Activated CD8-positive, alpha-beta T cell treated with anti-CD3 and anti-CD28 coated beads, Interleukin-2, amount 10 ng/mL, durations not matched to agents 7 days and 5 days (primary cell): ENCODE measurements around the gene DLG2. TPM values are rescaled to one million over a fixed set of nuclear protein-coding genes. Genes with fewer than 3 reads are reported as not detected.

Experiments used
- ATAC-seq: fragments of 150-1000 bp; cut with Tn5 transposase; one replicate; pipeline ENCODE4 v1.10.0; 2021; ENCODE audit warnings: moderate library complexity
- CTCF ChIA-PET: fragments of 350-600 bp; sonication (Branson Sonifier 250); formaldehyde crosslinking; loops from one replicate; lab custom pipeline; 2021; ENCODE audit warnings: antibody characterized with exemption; lab: Charles Lee
- POLR2A ChIA-PET: fragments of 350-600 bp; sonication (Branson Sonifier 250); formaldehyde crosslinking; loops from one replicate; lab custom pipeline; 2021; ENCODE audit warnings: antibody characterized with exemption; lab: Charles Lee
- DNase-seq: peaks from one replicate; pipeline ENCODE4 v3.0.0-alpha.2; 2020
- H3K27ac Mint-ChIP-seq: one replicate; pipeline ENCODE4 v1.8.0; 2021; ENCODE audit warnings: mild to moderate bottlenecking, mixed read lengths
- H3K27me3 Mint-ChIP-seq: one replicate; pipeline ENCODE4 v1.8.0; 2021; ENCODE audit warnings: low read depth, mixed read lengths
- H3K36me3 Mint-ChIP-seq: one replicate; pipeline ENCODE4 v1.8.0; 2021; ENCODE audit warnings: low read depth, mixed read lengths
- H3K4me1 Mint-ChIP-seq: one replicate; pipeline ENCODE4 v1.8.0; 2021; ENCODE audit warnings: low read depth, mixed read lengths
- H3K4me3 Mint-ChIP-seq: one replicate; pipeline ENCODE4 v1.8.0; 2021; ENCODE audit warnings: mild to moderate bottlenecking, mixed read lengths
- H3K9me3 Mint-ChIP-seq: one replicate; pipeline ENCODE4 v1.8.0; 2022; ENCODE audit warnings: mixed read lengths; ENCODE audit not compliant: insufficient read depth
- total RNA-seq, 2 experiments: library from RNA; stranded (reverse); gene quantifications; one replicate each; pipeline ENCODE4 v1.2.3, GENCODE V29; 2021

The DLG2 gene
- total RNA-seq, 2 experiments from 2014 or later = 1.3 to 1.6 TPM

DNA sequence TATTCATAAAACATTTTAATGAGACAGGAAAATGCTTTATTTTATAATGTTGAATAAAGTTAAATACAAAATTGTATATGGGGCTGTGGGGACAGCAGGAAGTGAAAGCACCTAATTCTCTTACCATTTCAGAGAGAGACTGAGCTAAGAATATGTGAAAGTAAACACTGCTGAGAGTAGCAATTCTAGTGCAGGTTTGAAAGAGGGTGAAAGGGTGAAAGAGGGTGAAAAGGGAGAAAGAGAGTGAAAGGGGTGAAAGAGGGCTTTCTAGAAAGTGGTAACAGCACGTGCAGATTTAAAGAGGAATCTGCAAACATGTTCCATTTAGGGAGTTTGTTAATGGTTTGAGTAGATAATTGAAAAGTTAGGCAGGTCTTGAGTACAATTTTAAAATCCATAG, 1689.0 kb downstream of the DLG2 start:
- Mint-ChIP-seq H3K9me3 (peaks cover 11% of the 10 kb centered on the region), H3K36me3 (no peaks in the 10 kb centered on the region), H3K4me3 (no peak overlapping the region), H3K27ac (no peak overlapping the region), H3K4me1 (no peaks in the 10 kb centered on the region), H3K27me3 (no peaks in the 10 kb centered on the region)
- CTCF ChIA-PET = no interaction called here
- POLR2A ChIA-PET = no interaction called here
- ATAC-seq (no peak), DNase-seq (no peak)

DNA sequence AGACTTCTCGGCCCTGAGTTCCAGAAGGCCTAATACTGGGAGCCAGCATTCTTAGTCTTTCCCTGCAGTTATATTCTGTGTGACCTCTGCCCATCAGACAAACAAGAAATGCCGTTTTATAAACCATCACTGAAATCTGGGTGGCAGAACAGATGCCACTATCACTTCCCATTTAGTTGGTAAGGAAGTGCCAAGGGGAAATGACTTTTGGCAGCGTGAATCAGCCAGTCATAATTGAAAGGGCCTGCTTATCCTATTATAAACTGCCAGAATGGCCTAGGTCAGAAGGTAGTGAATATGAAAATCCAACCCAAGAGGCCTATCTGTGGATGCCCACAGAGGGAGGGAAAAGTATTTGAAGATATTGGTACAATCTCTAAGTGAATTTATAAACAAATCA, 1694.1 kb downstream of the DLG2 start:
- Mint-ChIP-seq H3K4me3 (no peak overlapping the region), H3K36me3 (no peaks in the 10 kb centered on the region), H3K4me1 (no peaks in the 10 kb centered on the region), H3K9me3 (peaks cover 7% of the 10 kb centered on the region), H3K27me3 (no peaks in the 10 kb centered on the region), H3K27ac (no peak overlapping the region)
- ChIA-PET POLR2A (no interaction called here), CTCF (no interaction called here)
- no peak for ATAC-seq
- no peak for DNase-seq

DNA sequence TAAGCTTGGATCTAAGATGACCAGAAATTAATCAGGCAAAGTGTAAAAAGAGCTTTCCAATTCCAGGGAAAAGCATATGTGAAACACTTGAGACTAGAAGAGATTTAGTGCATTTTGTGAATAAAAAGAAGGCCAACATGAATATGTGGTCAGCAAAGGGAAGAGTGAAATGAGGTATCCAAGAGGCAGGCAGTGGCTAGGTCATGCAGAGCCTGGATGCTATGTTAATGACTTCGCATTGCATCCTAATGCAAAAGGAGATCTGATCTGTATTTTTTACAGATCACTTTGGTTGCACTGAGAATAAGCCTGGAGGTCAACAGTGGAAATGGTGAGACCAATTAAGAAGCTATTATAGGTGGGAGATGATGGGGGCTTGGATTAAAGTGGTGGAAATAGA, 1699.7 kb downstream of the DLG2 start:
- Mint-ChIP-seq H3K36me3 (no peaks in the 10 kb centered on the region), H3K4me3 (no peak overlapping the region), H3K4me1 (no peaks in the 10 kb centered on the region), H3K27ac (no peak overlapping the region), H3K9me3 (no peaks in the 10 kb centered on the region), H3K27me3 (no peaks in the 10 kb centered on the region)
- ATAC-seq = no peak
- ChIA-PET CTCF (interaction anchor here (1.0 kb wide), 1 partner anchor 112 kb away, joined by 3 read pairs; no protein-coding TSS in a partner anchor), POLR2A (no interaction called here)
- DNase-seq = no peak

DNA sequence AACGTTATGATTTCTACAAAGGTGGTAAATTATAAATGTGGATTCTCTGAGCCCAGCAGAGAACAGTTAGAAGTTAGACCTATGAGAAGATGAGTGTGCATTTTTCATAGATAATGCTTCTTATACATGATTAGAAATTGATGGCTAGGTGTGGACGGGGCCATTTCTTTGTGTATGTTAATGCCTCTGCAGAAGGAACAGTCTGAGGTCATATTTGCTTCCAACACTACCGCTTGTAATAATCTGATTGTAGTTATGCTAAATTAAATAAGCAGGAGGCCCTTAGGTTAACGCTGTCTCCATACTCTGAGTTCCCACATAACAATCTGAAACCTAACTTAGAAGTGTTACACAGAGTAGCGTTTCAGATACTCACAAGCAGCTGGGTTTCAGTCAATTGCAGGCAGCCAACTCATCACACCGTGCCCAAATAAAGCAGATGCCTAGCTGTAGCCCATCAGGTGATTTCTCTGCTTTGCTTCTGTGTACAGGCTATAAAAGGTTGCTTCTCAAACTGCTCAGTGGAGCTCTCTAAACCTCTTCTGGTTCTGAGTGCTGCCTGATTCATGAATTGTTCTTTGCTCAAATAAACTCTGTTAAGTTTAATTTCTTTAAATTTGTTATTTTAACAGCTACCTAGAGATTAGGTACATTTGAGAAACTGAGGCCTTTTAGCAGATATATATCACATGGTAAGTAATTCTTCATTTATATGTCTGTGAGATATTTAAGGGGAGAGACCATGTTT, 1702.2 kb downstream of the DLG2 start:
- H3K4me1 Mint-ChIP-seq = no peaks in the 10 kb centered on the region
- no peaks in the 10 kb centered on the region for H3K9me3 Mint-ChIP-seq
- no peak overlapping the region for H3K27ac Mint-ChIP-seq
- ATAC-seq = no peak
- no peaks in the 10 kb centered on the region for H3K36me3 Mint-ChIP-seq
- H3K4me3 Mint-ChIP-seq = no peak overlapping the region
- ChIA-PET POLR2A (no interaction called here), CTCF (no interaction called here)
- H3K27me3 Mint-ChIP-seq = no peaks in the 10 kb centered on the region
- DNase-seq = no peak

DNA sequence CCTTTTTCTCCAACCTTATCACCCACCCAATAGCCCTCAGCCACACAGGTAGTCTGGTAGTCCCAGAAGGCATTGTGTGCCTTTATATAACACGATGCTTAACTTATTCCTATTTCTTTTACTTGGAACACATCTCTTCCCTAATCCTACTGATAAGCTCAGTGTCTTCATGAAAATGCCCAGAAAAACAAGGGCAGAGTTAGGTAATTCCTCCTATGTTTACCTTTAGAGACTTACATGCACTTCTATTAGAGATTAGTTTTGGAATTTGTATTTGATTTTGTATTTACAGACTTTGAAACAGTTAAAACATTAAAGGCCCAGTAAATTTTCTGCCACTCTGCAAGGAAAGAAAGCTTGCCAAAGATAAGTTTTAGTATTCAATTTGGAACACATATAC, 1703.2 kb downstream of the DLG2 start:
- H3K4me3 Mint-ChIP-seq = no peak overlapping the region
- DNase-seq = no peak
- no peak overlapping the region for H3K27ac Mint-ChIP-seq
- no peak for ATAC-seq
- no peaks in the 10 kb centered on the region for H3K36me3 Mint-ChIP-seq
- H3K27me3 Mint-ChIP-seq = no peaks in the 10 kb centered on the region
- CTCF ChIA-PET = no interaction called here
- H3K4me1 Mint-ChIP-seq = no peaks in the 10 kb centered on the region
- POLR2A ChIA-PET = no interaction called here
- H3K9me3 Mint-ChIP-seq = no peaks in the 10 kb centered on the region

DNA sequence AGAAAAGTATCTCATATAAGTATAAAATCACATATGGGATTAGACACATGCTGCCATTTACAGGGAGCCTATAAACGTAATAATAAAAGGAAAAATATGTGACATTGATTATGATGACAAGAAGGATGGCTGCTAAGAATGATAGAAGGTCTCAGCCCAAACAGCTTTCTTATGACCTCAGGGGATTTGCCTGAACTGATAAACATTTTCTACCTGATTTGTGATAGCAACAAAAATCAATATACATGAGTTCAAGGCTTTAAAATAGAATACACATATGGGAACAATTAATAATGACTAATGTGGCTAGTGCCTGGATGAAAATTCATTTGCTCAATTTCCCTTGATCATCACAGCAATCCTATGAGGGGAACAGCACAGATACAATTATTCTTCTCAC, 1704.2 kb downstream of the DLG2 start:
- Mint-ChIP-seq H3K27me3 (no peaks in the 10 kb centered on the region), H3K4me1 (no peaks in the 10 kb centered on the region), H3K9me3 (no peaks in the 10 kb centered on the region), H3K36me3 (no peaks in the 10 kb centered on the region), H3K4me3 (no peak overlapping the region), H3K27ac (no peak overlapping the region)
- DNase-seq (no peak), ATAC-seq (no peak)
- ChIA-PET CTCF (no interaction called here), POLR2A (no interaction called here)

DNA sequence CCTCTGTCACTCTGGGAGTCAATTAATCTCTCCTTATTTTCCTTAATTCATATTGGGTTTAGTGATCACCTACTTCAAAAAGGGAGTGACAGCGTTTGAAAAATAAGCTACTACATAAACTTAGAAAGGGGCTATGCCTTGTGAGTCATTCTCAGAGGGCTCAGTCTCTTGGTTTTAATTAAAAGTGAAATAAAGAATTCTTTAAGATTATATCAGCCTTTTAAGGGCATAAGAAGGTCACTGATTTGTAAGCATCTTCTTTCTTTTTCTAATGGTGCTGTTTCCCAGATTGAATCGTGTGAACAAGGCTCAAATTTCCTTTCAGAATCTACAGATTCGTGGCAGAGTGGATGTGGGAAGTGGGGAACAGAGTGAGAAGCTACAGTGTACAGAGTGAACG, 1704.8 kb downstream of the DLG2 start:
- Mint-ChIP-seq H3K27ac (no peak overlapping the region), H3K4me1 (no peaks in the 10 kb centered on the region)
- POLR2A ChIA-PET = no interaction called here

DNA sequence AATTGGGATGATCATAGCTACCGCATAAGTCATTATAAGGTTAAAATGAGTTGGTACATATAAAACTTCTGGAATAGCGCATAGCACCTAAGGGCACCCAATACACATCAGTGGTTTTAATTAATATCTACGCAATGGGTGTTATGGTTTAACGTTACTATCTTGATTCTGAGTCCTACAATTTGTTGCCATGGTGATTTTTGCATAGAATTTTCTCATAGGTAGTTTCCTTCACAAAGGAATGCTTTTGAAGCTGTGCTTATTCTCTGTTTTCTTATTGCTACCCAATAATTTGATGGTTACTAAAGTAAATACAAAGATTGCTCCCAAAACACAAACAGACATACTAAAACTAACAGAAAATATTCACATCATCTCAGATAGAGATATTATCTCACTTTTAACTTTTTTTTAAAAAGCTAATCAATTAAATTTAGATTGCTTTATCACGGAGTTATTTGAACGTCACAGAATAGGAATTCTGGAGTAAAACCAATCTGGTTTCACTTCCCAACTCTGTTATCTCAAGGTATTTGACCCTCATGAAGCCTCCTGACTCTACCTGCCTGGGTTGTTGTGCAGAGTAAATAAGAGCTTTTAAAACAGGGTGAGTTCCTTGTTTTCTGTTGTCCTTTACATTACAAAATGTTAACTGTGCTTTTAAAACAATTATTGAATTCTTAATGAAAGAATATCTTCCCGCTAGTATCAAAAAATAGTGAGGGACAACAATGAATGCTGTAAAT, 1705.5 kb downstream of the DLG2 start:
- Mint-ChIP-seq H3K27ac (no peak overlapping the region), H3K4me1 (no peaks in the 10 kb centered on the region), H3K9me3 (no peaks in the 10 kb centered on the region), H3K27me3 (no peaks in the 10 kb centered on the region), H3K36me3 (no peaks in the 10 kb centered on the region), H3K4me3 (no peak overlapping the region)
- DNase-seq (no peak), ATAC-seq (no peak)
- ChIA-PET POLR2A (no interaction called here), CTCF (no interaction called here)

More for the DNA sequence above, 1704.8 kb downstream of the DLG2 start:
- ATAC-seq (no peak), DNase-seq (no peak)
- Mint-ChIP-seq H3K27me3 (no peaks in the 10 kb centered on the region), H3K9me3 (no peaks in the 10 kb centered on the region), H3K4me3 (no peak overlapping the region), H3K36me3 (no peaks in the 10 kb centered on the region)
- CTCF ChIA-PET = no interaction called here

DNA sequence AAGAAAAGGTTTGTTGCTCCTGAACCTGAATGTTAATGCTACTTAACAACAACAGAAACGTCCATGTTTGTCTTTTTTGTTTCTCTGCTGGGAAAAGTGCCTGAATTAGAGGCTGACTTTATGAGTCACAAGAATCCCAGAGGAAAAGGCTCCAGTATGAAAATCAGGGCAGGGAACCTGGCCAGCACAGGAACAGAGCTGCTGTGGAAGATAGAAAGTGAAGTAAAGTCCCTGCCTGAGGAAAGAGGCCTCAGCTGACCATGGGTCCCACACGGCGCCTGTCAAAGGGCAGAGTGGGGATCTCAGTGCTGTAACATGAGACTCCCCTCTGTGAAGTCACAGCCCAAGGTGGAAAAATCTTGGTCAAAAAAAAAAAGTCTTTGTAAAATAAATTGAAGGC, 1708.7 kb downstream of the DLG2 start:
- Mint-ChIP-seq H3K4me1 (no peaks in the 10 kb centered on the region), H3K36me3 (no peaks in the 10 kb centered on the region), H3K9me3 (no peaks in the 10 kb centered on the region), H3K27me3 (no peaks in the 10 kb centered on the region), H3K27ac (no peak overlapping the region), H3K4me3 (no peak overlapping the region)
- ChIA-PET CTCF (no interaction called here), POLR2A (no interaction called here)
- no peak for DNase-seq
- no peak for ATAC-seq

DNA sequence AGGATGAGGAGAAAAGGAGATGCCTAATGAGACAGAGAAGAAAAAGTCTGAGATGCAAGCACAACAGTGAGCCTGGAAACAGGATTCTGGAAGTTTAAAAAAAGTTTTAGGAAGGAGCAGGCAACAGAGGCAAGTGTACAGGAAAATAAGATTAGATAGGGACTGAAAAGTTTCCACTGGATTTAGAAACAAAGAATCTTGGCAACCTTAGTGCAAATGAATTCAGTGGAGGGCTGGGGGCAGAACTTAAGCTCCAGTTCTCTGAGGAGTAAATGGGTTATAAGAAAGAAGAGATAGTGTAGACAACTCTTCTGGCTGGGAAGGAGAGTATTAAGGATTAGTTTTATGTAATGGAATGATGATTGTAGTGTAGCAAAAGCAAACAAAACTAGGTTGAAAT, 1712.1 kb downstream of the DLG2 start:
- POLR2A ChIA-PET = no interaction called here
- no peaks in the 10 kb centered on the region for H3K9me3 Mint-ChIP-seq
- H3K4me1 Mint-ChIP-seq = no peaks in the 10 kb centered on the region
- no peaks in the 10 kb centered on the region for H3K36me3 Mint-ChIP-seq
- ATAC-seq (no peak), DNase-seq (no peak)
- no peak overlapping the region for H3K27ac Mint-ChIP-seq
- no peak overlapping the region for H3K4me3 Mint-ChIP-seq
- no peaks in the 10 kb centered on the region for H3K27me3 Mint-ChIP-seq
- CTCF ChIA-PET = no interaction called here

DNA sequence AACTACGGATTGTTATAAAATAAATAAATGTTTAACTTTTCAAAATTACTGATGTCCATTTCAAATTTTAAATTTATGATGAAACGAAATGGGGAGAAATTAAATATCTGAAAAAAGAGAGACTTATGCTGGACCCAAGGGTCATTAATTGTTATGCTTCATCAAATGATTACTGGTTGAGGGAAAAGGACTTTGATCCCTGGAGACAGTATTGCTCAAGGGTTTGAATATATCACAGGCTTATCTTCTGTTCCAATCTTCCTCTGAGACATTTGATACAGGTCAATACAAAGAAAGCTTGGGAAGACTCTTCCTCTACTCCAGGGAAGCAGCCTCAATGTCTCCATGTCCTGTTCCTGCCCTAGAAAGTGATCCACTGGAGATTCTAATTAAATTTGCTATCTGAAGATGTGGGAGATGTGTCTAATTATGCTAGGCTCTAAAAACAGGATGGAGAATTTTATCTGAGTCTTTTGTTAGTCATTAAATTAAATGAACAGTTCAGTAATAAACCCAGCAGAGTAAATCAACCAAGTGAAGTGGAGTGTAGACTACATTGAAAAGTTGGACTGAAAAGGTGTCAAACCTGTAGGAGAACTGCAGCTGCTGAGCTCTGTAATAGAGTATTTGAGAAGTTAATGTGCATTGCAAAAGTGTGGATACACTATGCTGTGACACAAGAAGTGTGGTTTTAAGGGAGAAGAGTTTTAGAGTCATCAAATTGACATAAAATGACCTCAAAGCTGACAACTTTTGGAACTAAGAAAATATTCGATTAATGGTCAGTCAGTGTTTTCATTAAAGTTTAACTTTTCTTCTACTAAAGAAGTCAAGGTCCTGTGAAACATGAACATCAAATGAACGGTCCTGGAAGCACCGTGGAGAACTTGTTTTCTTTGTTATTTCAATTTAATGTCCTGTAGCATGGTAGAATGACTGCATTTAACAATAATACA, 1717.3 kb downstream of the DLG2 start:
- DNase-seq = no peak
- no peak overlapping the region for H3K27ac Mint-ChIP-seq
- no peaks in the 10 kb centered on the region for H3K27me3 Mint-ChIP-seq
- no peaks in the 10 kb centered on the region for H3K36me3 Mint-ChIP-seq
- ChIA-PET POLR2A (no interaction called here), CTCF (no interaction called here)
- no peaks in the 10 kb centered on the region for H3K4me1 Mint-ChIP-seq
- no peaks in the 10 kb centered on the region for H3K9me3 Mint-ChIP-seq
- no peak overlapping the region for H3K4me3 Mint-ChIP-seq
- no peak for ATAC-seq
